ENCODE measurements around the gene NRN1L.
"Not testable (repeated sequence)": the region's sequence is repeated elsewhere in the genome, so short reads cannot be mapped to it uniquely, and the experiment has no call there.

The NRN1L gene

DNA sequence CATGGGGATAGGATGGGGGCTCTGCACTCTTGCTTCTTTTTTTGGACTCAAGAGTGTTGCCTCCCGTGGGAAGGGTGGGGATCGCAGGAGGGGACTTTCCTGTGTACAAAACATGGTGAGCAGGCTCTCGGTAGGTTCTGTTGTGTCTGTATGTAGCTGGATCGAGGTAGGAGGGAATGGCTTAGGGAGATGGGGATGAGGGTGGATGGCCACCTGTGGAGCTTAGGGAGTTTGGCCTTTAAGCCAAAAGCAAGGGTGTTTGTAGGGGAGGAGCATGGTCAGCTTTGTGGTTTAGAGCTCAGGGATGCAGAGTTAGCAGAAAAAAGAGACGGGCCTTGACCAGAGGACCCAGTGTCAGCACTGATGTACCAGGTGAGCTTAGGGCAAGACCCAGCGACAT, 22.8 kb upstream of the NRN1L start:
- DNase-seq: no peak

DNA sequence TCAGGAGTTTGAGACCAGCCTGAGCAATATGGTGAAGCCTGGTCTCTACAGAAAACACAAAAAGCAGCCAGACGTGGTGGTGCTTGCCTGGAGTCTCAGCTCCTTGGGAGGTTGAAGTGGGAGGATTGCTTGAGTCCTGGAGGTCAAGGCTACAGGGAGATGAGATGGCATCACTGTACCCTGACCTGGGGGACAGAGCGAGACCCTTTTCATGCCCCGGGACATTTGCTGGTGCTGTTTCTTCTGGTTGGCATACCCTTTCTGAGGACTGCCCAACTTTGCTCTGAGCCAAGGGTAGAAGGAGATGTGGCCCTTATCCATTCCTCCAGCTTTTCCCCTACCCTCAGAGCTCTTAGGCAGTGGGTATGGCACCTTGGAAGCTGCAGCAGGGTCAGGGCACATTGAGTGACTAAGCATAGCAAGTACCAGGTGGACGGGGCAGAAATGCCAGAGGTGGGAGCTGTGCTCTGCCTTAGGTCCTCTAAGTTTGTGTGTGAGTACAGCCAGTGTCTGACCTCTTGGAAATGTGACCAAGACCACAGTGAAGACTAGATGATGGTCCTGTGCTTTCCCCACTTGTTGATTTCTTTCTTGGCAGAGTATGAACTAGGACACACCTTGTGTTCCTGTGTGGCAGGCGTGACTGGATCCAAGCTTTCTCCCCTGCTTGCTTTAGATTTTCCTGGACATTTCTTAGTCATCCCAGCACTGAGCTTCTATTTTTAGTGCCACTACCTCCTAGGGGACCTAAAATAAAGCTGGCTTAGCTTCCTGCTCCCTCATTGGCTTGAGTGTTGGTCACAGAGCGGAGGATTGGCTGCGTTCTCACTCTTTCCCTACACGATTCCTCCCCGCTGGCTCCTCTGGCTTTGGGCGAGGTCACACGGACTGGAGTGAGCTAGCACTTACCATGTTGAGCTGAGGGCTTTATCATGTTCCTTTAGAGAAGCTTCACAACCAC, 21.8 kb upstream of the NRN1L start:
- DNase-seq: no peak

- not testable (repeated sequence) for DNase-seq
Observed at GRCh38 chr16:67864044-67864443, 20.6 kb upstream of the NRN1L start.

- no peak for DNase-seq
Observed at GRCh38 chr16:67864594-67864993, 20.1 kb upstream of the NRN1L start.

DNA sequence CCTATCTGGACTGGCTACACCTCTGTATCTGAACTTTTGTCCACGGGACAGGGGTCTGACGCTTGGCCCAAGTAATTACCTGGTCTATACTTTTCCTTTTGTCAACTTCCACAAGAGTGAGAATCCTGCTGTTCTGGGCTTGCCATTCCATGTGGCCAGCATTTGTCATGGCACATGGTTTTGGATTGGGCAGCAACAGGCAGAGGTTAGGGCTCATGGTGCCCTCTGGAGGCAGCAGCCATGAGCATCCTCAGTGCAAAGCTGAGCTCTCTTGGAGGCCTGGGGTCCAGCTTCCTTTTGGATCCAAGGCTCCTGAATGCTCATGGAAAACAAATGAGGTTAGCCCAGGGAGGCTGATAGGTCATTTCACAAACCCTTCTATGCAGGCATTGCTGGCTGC, 19.4 kb upstream of the NRN1L start:
- peak; percentile 66 for DNase-seq

DNA sequence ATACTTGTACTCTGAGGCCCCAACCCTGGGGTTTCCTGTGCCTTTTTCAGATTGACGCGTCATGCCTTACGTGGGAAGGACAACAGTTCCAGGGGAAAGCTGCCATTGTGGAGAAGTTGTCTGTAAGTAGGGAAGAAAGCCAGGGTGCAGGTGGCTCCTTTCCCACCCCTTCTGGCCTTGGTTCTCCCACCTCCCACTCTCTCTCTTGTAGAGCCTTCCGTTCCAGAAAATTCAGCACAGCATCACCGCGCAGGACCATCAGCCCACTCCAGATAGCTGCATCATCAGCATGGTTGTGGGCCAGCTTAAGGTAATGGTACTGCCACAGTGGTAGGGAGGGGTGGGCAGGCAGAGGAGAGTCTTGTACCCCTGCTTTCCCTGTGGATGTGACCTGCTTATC, 16.4 kb upstream of the NRN1L start:
- no peak for DNase-seq

DNA sequence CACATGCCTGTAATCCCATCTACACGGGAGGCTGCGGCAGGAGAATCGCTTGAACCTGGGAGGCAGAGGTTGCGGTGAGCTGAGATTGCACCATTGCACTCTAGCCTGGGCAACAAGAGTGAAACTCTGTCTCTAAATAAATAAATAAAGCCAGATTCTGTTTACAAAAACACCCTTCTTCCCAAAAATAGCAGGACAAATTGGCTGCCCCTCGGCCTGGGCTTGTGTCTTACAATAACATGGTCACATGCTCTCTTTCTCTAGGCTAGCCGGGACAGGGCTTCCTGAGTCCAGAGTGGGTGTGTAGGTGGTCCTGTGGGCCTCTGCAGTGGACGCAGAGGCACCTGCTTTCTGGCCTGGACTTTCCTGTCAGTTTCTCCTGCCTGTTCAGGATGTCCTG, 15.0 kb upstream of the NRN1L start:
- no peak for DNase-seq

DNA sequence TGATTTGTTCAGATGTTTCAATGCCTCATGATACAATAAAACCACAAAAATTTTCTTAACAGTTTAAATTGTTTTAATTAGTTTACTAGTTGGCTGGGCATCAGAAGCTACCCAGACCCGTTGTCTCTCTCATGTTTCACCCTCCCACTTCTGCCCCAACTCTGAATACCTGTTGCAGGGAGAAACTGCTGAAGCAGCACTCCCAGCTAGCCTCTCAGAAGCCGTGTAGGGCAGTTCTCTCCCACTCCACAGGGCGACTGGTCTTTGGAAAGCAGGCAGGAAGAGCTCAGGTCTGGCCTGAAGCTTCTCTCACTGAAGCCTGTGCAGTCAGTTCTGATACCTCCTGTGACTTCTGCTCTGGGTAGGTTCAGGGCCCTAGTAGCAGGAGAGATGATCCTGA, 13.4 kb upstream of the NRN1L start:
- DNase-seq: no peak

- no peak for DNase-seq
Observed at GRCh38 chr16:67872131-67872630, 12.5 kb upstream of the NRN1L start.

GRCh38 chr16:67872631-67873434, 11.9 kb upstream of the NRN1L start, which contains the start of gene EDC4:
TSS of gene EDC4 (plus strand) at chr16:67873052. CDS start at chr16:67873262, 210 bp downstream.
- DNase-seq: peak; percentile 91

- peak; percentile 6 for DNase-seq
Observed at GRCh38 chr16:67873435-67874370, 11.0 kb upstream of the NRN1L start.

DNA sequence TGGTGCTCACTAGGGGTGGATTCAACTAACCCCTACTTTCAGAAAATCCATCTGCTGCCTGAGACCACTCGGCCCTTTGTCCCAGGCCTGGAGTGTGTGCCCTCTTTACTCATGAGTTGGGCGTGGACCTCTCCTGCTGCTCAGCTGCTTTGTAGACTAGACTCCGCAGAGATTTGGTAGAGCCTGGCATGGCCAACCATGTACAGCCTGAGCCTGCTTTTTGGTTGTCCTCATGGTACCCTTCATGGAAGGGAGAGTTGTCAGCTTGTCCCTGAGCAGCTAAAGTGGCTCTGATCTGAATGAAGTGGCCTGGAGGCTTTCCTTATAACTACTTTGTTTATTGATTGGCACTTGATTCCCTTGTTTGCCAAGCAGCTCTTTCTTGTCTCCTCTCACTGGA, 10.3 kb upstream of the NRN1L start:
- DNase-seq: no peak

GRCh38 chr16:67877064-67877463, 7.6 kb upstream of the NRN1L start:
- no peak for DNase-seq

GRCh38 chr16:67878232-67878631, 6.5 kb upstream of the NRN1L start:
- DNase-seq: no peak

DNA sequence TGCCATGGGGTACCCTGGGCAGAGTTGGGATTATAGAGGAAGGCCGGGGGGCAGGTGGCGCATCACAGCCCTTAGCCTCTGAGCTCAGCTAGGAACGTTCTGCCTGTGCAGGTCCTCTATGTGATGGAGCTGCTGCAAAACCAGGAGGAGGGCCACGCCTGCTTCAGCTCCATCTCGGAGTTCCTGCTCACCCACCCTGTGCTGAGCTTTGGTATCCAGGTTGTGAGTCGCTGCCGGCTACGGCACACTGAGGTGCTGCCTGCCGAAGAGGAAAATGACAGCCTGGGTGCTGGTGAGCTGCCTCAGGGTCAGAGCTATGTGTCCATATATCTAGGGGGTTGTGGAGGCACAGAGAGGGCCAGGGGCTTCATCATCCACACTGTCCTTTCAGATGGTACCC, 5.8 kb upstream of the NRN1L start:
- no peak for DNase-seq

GRCh38 chr16:67879462-67879861, 5.2 kb upstream of the NRN1L start:
- no peak for DNase-seq

- no peak for DNase-seq
Observed at GRCh38 chr16:67879936-67880335, 4.7 kb upstream of the NRN1L start.

GRCh38 chr16:67880584-67880983, 4.1 kb upstream of the NRN1L start:
- no peak for DNase-seq

DNA sequence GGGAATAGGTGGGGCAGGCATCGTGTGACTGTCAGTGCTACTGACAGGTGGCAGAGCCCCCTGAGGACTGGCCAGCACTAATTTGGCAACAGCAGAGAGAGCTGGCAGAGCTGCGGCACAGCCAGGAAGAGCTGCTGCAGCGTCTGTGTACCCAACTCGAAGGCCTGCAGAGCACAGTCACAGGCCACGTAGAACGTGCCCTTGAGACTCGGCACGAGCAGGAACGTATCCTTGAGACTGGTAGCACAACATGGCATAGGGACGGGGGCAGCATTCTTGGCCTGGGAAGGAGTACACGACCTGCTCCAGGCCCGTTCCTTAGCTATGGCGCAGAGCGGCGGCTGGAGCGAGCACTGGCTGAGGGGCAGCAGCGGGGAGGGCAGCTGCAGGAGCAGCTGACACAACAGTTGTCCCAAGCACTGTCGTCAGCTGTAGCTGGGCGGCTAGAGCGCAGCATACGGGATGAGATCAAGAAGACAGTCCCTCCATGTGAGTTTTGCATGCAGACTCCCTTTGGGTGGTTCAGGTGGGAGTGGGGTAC, 3.0 kb upstream of the NRN1L start:
- no peak for DNase-seq

DNA sequence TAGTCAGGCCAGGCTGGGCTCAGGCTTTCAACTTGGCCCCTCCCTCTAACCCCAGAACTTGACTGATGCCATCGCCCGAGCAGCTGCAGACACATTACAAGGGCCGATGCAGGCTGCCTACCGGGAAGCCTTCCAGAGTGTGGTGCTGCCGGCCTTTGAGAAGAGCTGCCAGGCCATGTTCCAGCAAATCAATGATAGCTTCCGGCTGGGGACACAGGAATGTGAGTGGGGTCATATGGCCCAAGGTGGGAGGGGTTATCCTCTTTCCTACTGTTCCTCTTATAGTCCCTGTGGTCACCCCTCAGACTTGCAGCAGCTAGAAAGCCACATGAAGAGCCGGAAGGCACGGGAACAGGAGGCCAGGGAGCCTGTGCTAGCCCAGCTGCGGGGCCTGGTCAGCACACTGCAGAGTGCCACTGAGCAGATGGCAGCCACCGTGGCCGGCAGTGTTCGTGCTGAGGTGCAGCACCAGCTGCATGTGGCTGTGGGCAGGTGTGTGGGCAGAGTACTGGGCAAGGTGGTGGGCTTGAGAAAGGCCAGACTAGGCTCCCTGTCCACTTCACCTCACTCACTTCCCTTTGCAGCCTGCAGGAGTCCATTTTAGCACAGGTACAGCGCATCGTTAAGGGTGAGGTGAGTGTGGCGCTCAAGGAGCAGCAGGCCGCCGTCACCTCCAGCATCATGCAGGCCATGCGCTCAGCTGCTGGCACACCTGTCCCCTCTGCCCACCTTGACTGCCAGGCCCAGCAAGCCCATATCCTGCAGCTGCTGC, 2.1 kb upstream of the NRN1L start:
- no peak for DNase-seq

- no peak for DNase-seq
Observed at GRCh38 chr16:67883146-67883871, 1.4 kb upstream of the NRN1L start.

Data from inflammatory macrophage treated with lipopolysaccharide for 4 hours (primary cell).